SU-DHL-6 (cell line): ENCODE measurements around the gene MALRD1.

Experiments
- CTCF ChIP-seq: fragments of 200-600 bp; sonication (generic); IDR thresholded peaks from one replicate; pipeline ENCODE4 v1.5.1; 2017; ENCODE audit warnings: antibody characterized with exemption, mild to moderate bottlenecking, low read length, moderate library complexity; ENCODE audit not compliant: insufficient read depth, poor library complexity, severe bottlenecking
- EZH2phosphoT487 ChIP-seq: fragments of 200-600 bp; sonication (generic), shearing (Covaris generic); conservative IDR thresholded peaks from 2 replicates; pipeline ENCODE4 v1.6.1; 2018; ENCODE audit warnings: mild to moderate bottlenecking, antibody characterized with exemption, low read length, moderate library complexity, mixed read lengths

- no peak for TF ChIP-seq CTCF
- no peak for TF ChIP-seq EZH2phosphoT487
These were observed 658.3 kb downstream of the MALRD1 start for GRCh38 chr10:19706904-19707303.
